GM19023 (cell line): ENCODE results near the gene PPP6R2.
A peak's percentile ranks its signal among the peaks of the same experiment; 100 is the strongest.

Source experiments
- ATAC-seq: cut with Tn5 transposase; IDR thresholded peaks from one replicate; pipeline ENCODE4 v1.9.1; 2021; ENCODE audit warnings: mild to moderate bottlenecking, moderate library complexity; ENCODE audit not compliant: unreplicated experiment

The PPP6R2 gene

GRCh38 chr22:50464451-50464850, 121.3 kb downstream of the PPP6R2 start:
- ATAC-seq = no peak

DNA sequence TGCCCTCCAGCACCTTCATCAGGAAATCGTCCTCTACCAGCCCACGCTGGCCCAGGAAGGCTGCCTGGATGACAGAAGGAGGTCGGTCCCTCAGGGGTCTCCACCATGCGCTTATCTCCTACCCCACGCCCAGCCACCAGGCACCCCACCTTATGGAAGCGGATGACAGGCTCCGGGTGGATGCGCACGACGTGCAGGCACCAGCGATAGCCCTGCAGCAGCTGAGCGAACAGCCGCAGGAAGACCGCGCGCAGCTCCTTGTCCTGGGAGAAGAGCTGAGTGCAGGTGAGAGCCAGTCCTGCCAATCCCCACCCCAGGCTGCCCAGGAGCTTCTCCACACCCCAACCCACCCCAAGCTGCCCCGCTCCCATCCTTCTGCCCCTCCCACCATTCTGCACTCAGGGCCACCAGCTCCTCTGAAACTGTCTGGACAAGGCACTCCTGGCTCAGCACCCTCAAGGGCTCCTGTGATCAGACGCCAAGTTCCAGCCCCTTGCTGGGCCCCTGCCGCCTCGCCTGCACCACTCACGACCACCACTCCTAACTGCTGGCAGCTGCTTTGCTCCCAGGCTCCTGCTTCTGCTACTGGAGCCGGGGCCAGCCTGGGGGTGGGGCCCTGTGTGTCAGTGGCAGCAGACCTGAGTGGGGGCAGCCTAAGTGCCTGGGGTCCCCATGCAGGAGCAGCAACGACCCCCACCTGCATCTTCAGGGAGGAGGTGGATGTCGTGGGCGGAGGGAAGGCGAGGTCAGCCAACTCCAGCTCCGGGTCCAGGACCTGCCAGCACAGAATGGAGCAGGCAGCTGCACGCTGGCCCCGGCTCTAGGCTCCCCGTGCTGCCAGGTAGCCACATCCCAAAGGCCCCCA, 122.2 kb downstream of the PPP6R2 start:
- ATAC-seq = no peak

GRCh38 chr22:50467341-50467740, 124.2 kb downstream of the PPP6R2 start:
- ATAC-seq = no peak

DNA sequence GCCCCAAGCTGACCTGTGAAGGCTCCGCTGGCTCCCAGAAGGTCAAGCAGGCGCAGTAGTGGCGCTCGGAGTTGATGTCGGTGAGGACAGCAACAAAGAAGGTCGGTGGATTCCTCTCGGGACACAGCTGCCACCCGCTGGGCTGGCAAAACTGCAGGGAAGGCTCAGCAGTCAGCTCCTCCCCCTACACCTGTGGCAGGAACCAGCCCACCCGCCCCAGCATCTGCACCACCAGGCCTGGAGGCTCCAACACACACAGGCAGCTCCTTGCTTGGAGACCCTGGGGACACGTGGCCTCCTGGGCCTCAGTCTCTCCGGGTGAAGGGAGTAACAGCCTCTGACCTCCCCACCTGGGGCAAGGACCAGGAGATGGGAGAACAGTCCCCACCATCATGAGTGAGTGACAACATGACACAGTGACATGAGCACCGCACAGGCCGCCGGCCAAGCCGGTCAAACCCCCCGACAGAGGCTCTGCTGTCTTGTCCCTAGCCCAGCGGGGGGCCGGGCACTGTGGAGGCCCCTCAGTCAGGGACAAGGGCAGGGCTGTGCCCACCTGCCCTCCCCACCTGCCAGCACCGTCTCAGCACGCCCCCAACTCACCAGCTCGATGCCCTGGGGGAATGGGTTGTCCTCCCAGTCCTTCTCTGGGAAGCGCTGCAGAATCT, 124.8 kb downstream of the PPP6R2 start:
- ATAC-seq = no peak

- ATAC-seq = no peak
These were observed 125.5 kb downstream of the PPP6R2 start for GRCh38 chr22:50468626-50469025.

GRCh38 chr22:50469377-50470305, 126.5 kb downstream of the PPP6R2 start:
- peak; percentile 44 for ATAC-seq

DNA sequence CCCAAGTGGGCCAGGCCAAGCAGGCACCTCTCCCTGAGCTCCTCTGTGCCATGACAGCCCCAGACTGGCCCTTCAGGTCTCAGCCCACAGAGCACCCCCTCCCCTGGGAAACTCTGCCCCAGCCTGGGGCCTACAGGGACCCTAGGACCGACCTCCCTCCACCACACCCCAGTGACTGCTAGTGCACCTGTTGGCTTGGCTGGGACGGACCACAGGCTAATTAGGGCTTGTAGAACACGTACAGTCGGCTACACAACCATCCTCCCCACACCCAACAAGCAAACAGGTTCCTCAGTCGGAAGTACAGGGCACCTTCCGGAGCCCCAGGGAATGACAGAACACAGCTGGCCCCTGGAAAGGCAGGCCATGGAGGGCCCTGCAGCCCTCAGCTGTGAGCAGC, 127.4 kb downstream of the PPP6R2 start:
- ATAC-seq = no peak

- ATAC-seq = no peak
These were observed 128.2 kb downstream of the PPP6R2 start for GRCh38 chr22:50471197-50471847.

GRCh38 chr22:50471962-50472361, 128.8 kb downstream of the PPP6R2 start:
- ATAC-seq = no peak

DNA sequence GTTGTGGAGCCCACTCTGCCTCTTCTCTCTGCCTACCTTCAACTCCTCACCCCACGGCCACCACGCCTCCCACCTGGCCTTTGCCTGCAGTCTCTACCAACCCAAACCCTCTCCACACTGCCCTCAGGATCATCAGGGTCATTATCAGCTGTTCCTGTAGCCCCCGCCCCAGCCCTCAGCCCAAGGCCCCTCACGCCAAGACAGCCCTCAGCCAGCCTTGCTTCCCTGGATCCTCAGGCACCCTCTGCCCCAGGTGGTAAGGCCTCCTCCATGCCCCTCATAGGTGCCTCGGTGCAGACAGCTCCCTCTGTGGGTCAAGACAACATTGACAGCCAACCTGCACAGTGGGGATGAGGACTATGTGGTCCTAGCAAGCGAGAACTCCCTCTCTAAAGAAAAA, 130.0 kb downstream of the PPP6R2 start:
- ATAC-seq = no peak

GRCh38 chr22:50473855-50474671, 130.9 kb downstream of the PPP6R2 start:
- no peak for ATAC-seq

- ATAC-seq = peak; percentile 77
These were observed 131.9 kb downstream of the PPP6R2 start, which contains the start of gene SBF1 for GRCh38 chr22:50474710-50475651. Gene SBF1, minus strand, starts transcription at chr22:50475035. Its CDS starts 195 bp downstream, at chr22:50474840.

GRCh38 chr22:50475652-50476002, 132.5 kb downstream of the PPP6R2 start:
- ATAC-seq = no peak

DNA sequence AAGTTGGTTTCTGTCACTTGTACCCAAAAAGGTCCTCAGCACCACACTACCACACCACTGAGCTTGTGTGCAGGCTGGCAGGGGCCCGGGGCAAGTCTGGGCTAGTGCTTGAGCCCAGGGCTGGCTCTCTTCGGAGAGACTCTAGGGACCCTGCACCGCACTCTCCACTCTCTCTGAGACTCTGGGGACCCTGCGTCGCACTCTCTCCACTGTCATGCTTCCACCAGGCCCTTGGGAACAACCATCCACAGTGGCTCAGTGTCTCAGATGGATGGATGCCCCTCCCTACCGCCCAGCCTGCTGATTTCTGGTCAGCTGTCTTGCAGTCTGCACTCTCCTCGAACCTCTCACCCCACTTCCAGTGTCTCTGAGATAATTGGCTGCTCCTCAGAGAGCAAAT, 133.7 kb downstream of the PPP6R2 start:
- ATAC-seq = no peak

DNA sequence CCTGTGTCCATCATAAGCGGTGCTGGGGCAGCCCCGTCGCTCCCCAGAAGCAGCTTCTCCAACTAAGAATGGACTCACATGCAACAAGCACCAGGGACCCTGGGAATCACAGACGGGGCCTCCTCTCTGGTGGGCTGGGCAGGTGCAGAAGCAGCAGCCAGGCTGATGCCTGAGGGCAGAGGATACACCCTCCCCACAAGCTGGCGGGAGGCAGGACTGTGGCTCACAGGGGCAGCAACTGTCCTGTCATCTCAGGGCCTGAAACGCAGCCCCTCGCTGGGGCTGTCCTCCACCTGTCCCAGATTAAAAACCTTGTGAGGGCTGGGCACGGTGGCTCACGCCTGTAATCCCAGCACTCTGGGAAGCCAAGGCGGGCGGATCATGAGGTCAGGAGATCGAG, 134.8 kb downstream of the PPP6R2 start:
- ATAC-seq = no peak

DNA sequence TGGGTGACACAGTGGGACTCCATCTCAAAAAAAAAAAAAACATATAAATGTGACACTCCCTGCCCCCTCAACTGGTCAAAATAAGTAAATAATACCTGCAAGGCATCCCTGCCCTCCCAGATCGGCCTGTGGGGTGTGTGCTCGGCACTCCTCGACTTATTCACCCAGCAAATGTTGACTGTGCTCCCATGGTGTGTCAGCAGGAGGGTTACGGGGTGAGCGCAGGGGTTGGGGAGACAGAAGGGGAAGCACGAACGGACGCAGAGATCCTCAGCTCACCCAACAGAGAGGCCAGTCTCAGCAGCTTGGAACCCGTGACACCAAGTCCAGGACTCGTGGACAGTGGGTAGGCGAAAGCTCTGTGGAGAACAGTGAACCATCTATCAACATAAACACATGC, 136.6 kb downstream of the PPP6R2 start:
- no peak for ATAC-seq

GRCh38 chr22:50481045-50481439, 137.9 kb downstream of the PPP6R2 start:
- ATAC-seq = no peak

GRCh38 chr22:50481440-50482106, 138.4 kb downstream of the PPP6R2 start, which contains the start of gene ADM2:
Gene ADM2, plus strand, starts transcription at chr22:50481543. Its CDS starts 305 bp downstream, at chr22:50481848.
- ATAC-seq = peak; percentile 47
